ENCODE results near the gene RPL27A. TPM values are rescaled to one million over a fixed set of nuclear protein-coding genes. Genes with fewer than 3 reads are reported as not detected.

RPL27A gene
- total RNA-seq, 4 donors from 2014 or later = 635 to 791 (median 757) TPM

DNA sequence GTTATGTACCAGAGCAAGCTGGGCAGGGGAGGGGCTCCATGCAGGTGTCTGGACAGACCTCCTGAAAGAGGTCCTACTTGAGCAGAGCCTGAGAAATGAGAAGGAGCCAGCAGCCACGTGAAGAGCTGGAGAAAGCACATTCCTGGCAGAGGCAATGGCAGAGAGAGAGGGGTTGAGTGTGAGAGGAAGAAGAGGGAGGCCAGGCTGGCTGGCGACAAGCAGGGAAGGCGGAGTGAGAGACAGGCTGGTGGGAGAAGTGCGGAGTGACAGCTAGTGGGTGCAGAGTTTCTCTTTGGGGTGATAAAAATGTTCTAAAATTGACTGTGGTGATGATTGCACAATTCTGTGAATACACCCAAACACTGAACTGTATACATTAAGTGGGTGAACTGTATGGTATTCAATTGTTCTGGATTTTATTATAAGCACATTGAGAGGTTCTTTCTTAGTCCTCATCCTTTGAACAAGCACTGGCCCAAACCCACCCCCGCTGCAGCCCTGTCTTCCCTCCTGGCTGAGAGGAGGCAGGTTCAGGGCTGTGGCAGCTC, 29.4 kb downstream of the RPL27A start:
- TF ChIP-seq, protein P1, sequence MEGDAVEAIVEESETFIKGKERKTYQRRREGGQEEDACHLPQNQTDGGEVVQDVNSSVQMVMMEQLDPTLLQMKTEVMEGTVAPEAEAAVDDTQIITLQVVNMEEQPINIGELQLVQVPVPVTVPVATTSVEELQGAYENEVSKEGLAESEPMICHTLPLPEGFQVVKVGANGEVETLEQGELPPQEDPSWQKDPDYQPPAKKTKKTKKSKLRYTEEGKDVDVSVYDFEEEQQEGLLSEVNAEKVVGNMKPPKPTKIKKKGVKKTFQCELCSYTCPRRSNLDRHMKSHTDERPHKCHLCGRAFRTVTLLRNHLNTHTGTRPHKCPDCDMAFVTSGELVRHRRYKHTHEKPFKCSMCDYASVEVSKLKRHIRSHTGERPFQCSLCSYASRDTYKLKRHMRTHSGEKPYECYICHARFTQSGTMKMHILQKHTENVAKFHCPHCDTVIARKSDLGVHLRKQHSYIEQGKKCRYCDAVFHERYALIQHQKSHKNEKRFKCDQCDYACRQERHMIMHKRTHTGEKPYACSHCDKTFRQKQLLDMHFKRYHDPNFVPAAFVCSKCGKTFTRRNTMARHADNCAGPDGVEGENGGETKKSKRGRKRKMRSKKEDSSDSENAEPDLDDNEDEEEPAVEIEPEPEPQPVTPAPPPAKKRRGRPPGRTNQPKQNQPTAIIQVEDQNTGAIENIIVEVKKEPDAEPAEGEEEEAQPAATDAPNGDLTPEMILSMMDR (IDR thresholded peaks at IDR 0.05) = no peak
- ATAC-seq (ENCODE audit: low FRiP score) = no peak
- DNase-seq (ENCODE audit: low spot score) = no peak

DNA sequence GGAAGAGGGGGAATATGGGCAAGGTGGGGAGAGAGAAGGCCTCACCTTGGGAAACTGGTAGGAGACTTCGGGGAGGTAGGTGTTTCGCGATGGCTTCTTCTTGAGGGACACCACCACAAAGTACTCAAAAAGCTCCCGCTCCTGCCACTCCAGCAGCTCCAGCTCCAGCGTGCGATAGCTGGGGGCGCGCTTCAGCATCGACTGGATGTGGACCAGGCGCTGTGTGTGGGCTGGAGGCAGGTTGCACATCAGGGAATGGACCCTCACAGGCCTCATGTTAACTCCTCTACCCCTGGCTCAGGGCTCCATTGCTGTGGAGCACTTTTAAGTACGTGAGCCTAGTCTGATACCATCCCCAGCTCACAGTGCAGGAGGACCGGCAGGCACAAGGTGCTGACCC, 29.9 kb downstream of the RPL27A start:
- TF ChIP-seq, protein P1 (IDR thresholded peaks at IDR 0.05) = no peak
- no peak for ATAC-seq (ENCODE audit: low FRiP score)

DNA sequence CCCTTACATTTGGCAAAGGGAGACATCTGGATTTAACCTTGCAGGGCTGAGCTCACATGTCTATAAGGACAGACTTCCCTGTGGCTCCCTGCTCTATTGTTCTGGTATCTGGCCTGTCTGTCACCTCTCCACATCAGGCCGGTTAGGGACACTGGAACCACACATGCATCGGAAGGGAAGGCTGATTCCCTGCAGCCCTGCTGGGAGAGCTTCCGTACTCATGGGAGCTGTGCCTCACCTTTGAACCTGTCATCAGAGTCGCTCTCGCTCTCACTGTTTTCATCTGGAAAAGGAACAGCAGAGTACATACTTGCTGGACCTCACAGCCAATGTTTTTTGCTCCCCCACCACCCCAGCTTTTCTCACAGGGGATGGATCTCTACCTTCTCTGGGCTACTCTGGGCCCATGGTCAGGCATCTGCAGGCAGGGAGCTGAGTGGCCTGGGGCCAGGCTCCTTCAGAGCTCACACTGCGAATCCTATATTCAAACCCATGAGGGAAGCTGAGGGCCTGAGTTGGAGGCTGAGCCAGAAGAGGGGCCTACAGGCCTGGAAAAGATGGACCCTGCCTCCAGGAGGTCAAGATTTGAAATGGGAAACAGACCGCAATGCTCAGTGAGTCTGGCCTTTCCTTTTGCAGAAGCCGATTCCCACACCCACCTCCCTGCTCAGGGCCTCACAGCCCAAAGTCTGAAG, 31.3 kb downstream of the RPL27A start:
- TF ChIP-seq, protein P1 (IDR thresholded peaks at IDR 0.05) = no peak
- ATAC-seq (ENCODE audit: low FRiP score) = no peak
- no peak for DNase-seq (ENCODE audit: low spot score)

More for the DNA sequence above, 29.9 kb downstream of the RPL27A start:
- no peak for DNase-seq (ENCODE audit: low spot score)

DNA sequence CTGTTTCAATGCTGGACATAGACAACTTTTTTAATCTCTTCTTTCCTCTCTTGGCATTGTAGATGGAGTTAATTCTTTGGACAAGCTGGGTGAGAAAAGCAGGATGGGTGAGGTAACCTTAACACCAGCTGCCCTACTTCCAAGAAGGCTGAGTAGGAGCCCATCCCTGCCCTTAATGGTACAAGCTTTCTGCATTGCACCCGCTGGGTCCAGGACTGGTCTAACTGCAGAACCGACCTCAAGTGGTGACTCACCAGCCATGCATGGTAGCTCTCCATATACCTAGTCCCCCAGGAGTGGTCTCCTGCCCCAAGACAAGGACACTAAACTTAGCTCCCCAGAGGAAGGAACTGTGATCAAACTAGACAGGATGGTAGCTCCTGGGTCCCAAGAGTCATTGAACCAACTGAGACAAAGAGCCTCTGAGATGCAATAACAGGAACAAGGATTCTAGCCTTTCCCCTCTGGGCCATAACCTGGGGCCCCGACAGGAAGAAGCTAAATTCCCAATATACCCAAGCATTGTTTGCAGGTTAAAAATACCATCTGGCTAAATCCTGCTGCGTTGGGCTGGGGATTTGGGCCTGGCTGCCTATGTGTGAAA, 32.1 kb downstream of the RPL27A start:
- DNase-seq (ENCODE audit: low spot score) = no peak
- TF ChIP-seq, protein P1 (IDR thresholded peaks at IDR 0.05) = no peak
- no peak for ATAC-seq (ENCODE audit: low FRiP score)

DNA sequence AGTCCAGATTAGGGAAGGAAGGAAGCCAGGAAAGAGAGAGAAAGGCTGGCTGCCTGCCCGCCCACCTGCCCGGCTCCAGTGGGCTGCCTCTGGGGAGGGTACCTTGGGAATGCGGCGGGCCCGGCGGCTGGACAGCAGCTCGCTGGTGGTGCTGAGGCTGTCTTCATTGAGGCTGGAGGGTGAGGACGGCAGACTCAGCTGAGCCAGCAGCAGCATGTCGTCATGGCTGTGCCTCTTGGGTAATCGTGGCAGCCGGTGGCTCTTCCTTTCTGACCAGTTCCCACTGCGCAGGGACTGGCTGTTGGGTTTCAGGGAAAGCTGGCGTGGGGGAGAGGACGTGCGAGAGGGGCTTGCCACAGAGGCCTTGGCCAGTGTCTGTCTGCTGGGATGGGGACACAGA, 32.9 kb downstream of the RPL27A start:
- DNase-seq (ENCODE audit: low spot score) (no peak), ATAC-seq (ENCODE audit: low FRiP score) (no peak)
- TF ChIP-seq, protein P1 (IDR thresholded peaks at IDR 0.05) = no peak

DNA sequence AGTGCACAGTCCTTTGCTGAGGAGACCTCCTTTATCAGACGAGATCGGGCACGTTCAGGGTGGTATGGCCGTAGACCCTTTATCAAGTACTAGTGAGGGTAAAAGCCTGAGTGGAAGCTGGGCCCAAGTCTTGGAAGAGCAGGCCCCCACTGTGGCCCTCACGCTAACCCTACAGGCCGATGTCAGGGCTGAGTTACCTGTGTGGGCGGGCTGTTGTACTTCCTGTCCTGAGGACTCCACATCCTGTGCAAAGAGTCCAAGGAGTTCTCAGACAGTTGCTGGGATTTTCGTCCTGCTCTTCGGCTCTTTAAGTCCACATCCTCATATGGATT, 34.9 kb downstream of the RPL27A start:
- ATAC-seq (ENCODE audit: low FRiP score) (no peak), DNase-seq (ENCODE audit: low spot score) (no peak)
- TF ChIP-seq, protein P1 (IDR thresholded peaks at IDR 0.05) = no peak

All from omental fat pad (tissue), 4 donors.